Measurements from ENCODE around the gene MEGF6. TPM values are rescaled to one million over a fixed set of nuclear protein-coding genes. Genes with fewer than 3 reads are reported as not detected.

The MEGF6 gene
- total and polyA plus RNA-seq, 4 donors: 17.7 to 54.2 (median 48.2) TPM

- Histone ChIP-seq H3K9ac (ENCODE audit: insufficient read depth in 1 of 2, low read length in 2 of 2) (no peak overlapping the region), H3K36me3 (ENCODE audit: control insufficient read depth in 4 of 4, insufficient read depth in 4 of 4, low read length in 4 of 4) (peaks cover 0 to 4% (median 0%) of the 10 kb centered on the region in 4 donors), H3K9me3 (ENCODE audit: control insufficient read depth in 4 of 4, insufficient read depth in 3 of 4, low read length in 3 of 4) (no peaks in the 10 kb centered on the region), H3K27ac (ENCODE audit: low read depth in 1 of 2, low read length in 1 of 2) (no peak overlapping the region), H3K4me1 (ENCODE audit: control insufficient read depth in 5 of 5, insufficient read depth in 5 of 5, low read length in 5 of 5) (peaks cover 0 to 19% (median 8%) of the 10 kb centered on the region in 5 donors), H3K27me3 (ENCODE audit: control insufficient read depth in 3 of 3, insufficient read depth in 3 of 3, low read length in 2 of 3) (no peaks in the 10 kb centered on the region), H3K4me3 (no peak overlapping the region)
- WGBS, 2 donors: 91% methylated on average over 6 of the region's 6 CpGs
- TF ChIP-seq, protein P1, sequence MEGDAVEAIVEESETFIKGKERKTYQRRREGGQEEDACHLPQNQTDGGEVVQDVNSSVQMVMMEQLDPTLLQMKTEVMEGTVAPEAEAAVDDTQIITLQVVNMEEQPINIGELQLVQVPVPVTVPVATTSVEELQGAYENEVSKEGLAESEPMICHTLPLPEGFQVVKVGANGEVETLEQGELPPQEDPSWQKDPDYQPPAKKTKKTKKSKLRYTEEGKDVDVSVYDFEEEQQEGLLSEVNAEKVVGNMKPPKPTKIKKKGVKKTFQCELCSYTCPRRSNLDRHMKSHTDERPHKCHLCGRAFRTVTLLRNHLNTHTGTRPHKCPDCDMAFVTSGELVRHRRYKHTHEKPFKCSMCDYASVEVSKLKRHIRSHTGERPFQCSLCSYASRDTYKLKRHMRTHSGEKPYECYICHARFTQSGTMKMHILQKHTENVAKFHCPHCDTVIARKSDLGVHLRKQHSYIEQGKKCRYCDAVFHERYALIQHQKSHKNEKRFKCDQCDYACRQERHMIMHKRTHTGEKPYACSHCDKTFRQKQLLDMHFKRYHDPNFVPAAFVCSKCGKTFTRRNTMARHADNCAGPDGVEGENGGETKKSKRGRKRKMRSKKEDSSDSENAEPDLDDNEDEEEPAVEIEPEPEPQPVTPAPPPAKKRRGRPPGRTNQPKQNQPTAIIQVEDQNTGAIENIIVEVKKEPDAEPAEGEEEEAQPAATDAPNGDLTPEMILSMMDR (IDR thresholded peaks at IDR 0.05; ENCODE audit: control extremely low read depth, extremely low read depth): no peak
- no peak for ATAC-seq (ENCODE audit: insufficient read depth, low FRiP score)
- DNase-seq: no peak
These were observed 40.0 kb downstream of the MEGF6 start for GRCh38 chr1:3571263-3571662.

DNA sequence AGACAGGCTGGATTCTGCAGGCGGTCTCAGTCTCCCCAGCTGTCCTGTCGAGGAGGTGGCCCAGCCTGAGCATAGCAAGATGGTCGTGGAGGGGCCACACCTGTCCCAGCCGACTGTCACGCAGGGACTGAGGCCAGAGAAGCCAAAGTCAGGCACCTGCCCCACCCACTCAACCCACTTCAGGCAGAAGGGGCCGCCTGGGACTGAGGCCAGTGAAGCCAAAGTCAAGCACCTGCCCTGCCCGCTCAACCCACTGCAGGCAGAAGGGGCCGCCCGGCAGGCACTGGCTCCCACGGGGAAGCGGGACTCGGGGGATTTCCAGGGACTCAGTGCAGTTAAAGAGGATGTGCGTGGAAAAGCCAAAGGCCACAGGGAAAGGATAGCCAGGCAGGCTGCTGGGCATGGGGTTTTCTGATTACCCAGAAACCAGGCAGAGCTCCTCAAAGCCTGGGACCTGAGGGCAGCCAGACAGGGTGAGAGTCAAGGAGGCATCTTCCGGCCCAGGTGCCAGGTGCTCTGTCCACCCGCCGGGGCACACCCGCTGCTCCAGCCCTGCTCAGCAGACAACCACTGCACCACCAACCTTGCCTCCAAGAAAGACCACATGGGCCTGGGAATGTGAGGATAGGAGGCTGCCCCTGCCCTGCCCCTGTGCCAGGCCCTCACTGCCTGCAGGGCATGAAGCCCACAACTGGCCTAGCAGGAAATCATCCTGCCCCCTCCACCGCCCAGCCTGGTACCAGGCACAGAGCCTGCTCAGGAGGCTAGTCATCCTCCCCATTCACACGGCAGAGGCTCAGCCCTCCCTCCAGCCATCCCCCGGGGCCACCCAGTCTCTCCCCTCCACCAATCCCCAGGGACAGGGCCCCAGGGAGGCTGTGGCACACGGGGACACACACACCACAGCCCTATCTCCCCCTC, 41.0 kb downstream of the MEGF6 start:
- Histone ChIP-seq H3K9me3 (ENCODE audit: control insufficient read depth in 4 of 4, insufficient read depth in 3 of 4, low read length in 3 of 4) (no peaks in the 10 kb centered on the region), H3K27ac (ENCODE audit: low read depth in 1 of 2, low read length in 1 of 2) (no peak overlapping the region), H3K4me3 (no peak overlapping the region), H3K36me3 (ENCODE audit: control insufficient read depth in 4 of 4, insufficient read depth in 4 of 4, low read length in 4 of 4) (no peaks in the 10 kb centered on the region), H3K4me1 (ENCODE audit: control insufficient read depth in 5 of 5, insufficient read depth in 5 of 5, low read length in 5 of 5) (peaks cover 0 to 16% (median 8%) of the 10 kb centered on the region in 5 donors), H3K27me3 (ENCODE audit: control insufficient read depth in 3 of 3, insufficient read depth in 3 of 3, low read length in 2 of 3) (no peaks in the 10 kb centered on the region), H3K9ac (ENCODE audit: insufficient read depth in 1 of 2, low read length in 2 of 2) (no peak overlapping the region)
- 67 to 88% methylated on average over 19 to 21 of the region's 21 CpGs for WGBS, 2 donors
- TF ChIP-seq, protein P1 (IDR thresholded peaks at IDR 0.05; ENCODE audit: control extremely low read depth, extremely low read depth): no peak
- ATAC-seq (ENCODE audit: insufficient read depth, low FRiP score) (no peak), DNase-seq (no peak)

DNA sequence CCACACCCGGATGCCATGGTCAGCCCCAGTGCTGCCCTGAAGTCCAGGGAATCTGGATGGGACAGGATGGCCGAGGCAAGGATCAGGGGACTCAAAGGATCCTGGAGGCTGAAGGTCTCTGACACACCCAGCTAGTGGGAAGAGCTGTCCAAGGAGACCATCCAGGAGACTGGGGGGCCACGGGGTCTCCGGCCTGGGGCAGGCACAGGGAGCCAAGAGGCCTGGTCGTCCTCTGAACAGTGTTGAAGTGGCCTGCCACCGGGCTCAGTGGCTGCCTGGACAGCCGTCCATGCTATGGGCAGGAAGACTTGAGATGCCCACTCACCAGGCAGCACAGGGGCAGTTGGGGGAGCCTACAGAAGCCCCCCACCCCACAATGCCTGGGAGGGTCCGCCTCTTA, 41.9 kb downstream of the MEGF6 start:
- DNase-seq (no peak), ATAC-seq (ENCODE audit: insufficient read depth, low FRiP score) (no peak)
- TF ChIP-seq, protein P1 (IDR thresholded peaks at IDR 0.05; ENCODE audit: control extremely low read depth, extremely low read depth): no peak
- no peaks in the 10 kb centered on the region for H3K9me3 ChIP-seq (ENCODE audit: control insufficient read depth in 4 of 4, insufficient read depth in 3 of 4, low read length in 3 of 4)
- H3K9ac ChIP-seq (ENCODE audit: insufficient read depth in 1 of 2, low read length in 2 of 2): no peak overlapping the region
- H3K4me3 ChIP-seq: no peak overlapping the region
- no peaks in the 10 kb centered on the region for H3K36me3 ChIP-seq (ENCODE audit: control insufficient read depth in 4 of 4, insufficient read depth in 4 of 4, low read length in 4 of 4)
- peaks cover 0 to 16% (median 8%) of the 10 kb centered on the region in 5 donors for H3K4me1 ChIP-seq (ENCODE audit: control insufficient read depth in 5 of 5, insufficient read depth in 5 of 5, low read length in 5 of 5)
- 87 to 94% methylated on average over 8 of the region's 8 CpGs for WGBS, 2 donors
- no peaks in the 10 kb centered on the region for H3K27me3 ChIP-seq (ENCODE audit: control insufficient read depth in 3 of 3, insufficient read depth in 3 of 3, low read length in 2 of 3)
- no peak overlapping the region for H3K27ac ChIP-seq (ENCODE audit: low read depth in 1 of 2, low read length in 1 of 2)
